DOHH2 (cell line): ENCODE results near the gene YWHAQ.

Source experiments
- H3F3A ChIP-seq: fragments of 200-600 bp; sonication (generic), shearing (Covaris generic); 2 replicates; pipeline ENCODE4 v1.6.0; 2016; ENCODE audit warnings: antibody characterized with exemption, mild to moderate bottlenecking; ENCODE audit not compliant: control insufficient read depth, insufficient read depth
- H3K27ac ChIP-seq: fragments of 200-600 bp; sonication (generic); 2 replicates; pipeline ENCODE4 v1.5.1; 2014; ENCODE audit warnings: low read depth, mild to moderate bottlenecking, low read length, moderate library complexity
- H3K27me3 ChIP-seq: fragments of 200-600 bp; sonication (generic); 2 replicates; pipeline ENCODE4 v1.6.1; 2014; ENCODE audit warnings: mild to moderate bottlenecking, low read length, mixed read lengths; ENCODE audit not compliant: control insufficient read depth
- H3K36me3 ChIP-seq: fragments of 200-600 bp; sonication (generic); 2 replicates; pipeline ENCODE4 v1.6.1; 2014; ENCODE audit warnings: mild to moderate bottlenecking, low read length, moderate library complexity, mixed read lengths; ENCODE audit not compliant: control insufficient read depth
- H3K4me1 ChIP-seq: fragments of 200-600 bp; sonication (generic); 2 replicates; pipeline ENCODE4 v1.6.1; 2014; ENCODE audit warnings: mild to moderate bottlenecking, low read length, mixed read lengths; ENCODE audit not compliant: control insufficient read depth
- H3K4me2 ChIP-seq: fragments of 200-600 bp; sonication (generic); 2 replicates; pipeline ENCODE4 v1.6.0; 2014; ENCODE audit warnings: mild to moderate bottlenecking, low read length, moderate library complexity
- H3K4me3 ChIP-seq: fragments of 200-600 bp; sonication (generic); 2 replicates; pipeline ENCODE4 v1.5.1; 2014; ENCODE audit warnings: mild to moderate bottlenecking, low read length, mixed read lengths
- H3K79me2 ChIP-seq: fragments of 200-600 bp; sonication (generic); 2 replicates; pipeline ENCODE4 v1.6.1; 2014; ENCODE audit warnings: mild to moderate bottlenecking, low read length, mixed read lengths; ENCODE audit not compliant: control insufficient read depth
- H3K9me2 ChIP-seq: fragments of 200-600 bp; sonication (generic); replicated peaks from 2 replicates; pipeline ENCODE4 v1.6.1; 2014; ENCODE audit warnings: mild to moderate bottlenecking, low read length, mixed read lengths; ENCODE audit not compliant: control insufficient read depth
- H3K9me3 ChIP-seq: fragments of 200-600 bp; sonication (generic); 2 replicates; pipeline ENCODE4 v1.6.1; 2014; ENCODE audit warnings: antibody characterized with exemption, low read length, mixed read lengths; ENCODE audit not compliant: control insufficient read depth, insufficient read depth
- H4K20me1 ChIP-seq: fragments of 200-600 bp; sonication (generic); 2 replicates; pipeline ENCODE4 v1.6.0; 2014; ENCODE audit warnings: low read depth, mild to moderate bottlenecking, antibody characterized with exemption, low read length, moderate library complexity; ENCODE audit not compliant: control insufficient read depth, insufficient read depth
- CTCF ChIP-seq: fragments of 200-600 bp; sonication (generic); IDR thresholded peaks from one replicate; pipeline ENCODE4 v1.5.1; 2014; ENCODE audit warnings: antibody characterized with exemption, mild to moderate bottlenecking, low read depth, low read length; ENCODE audit not compliant: poor library complexity, severe bottlenecking
- EZH2phosphoT487 ChIP-seq: fragments of 200-600 bp; sonication (generic); IDR thresholded peaks from 2 replicates; pipeline ENCODE4 v1.6.1; 2017; ENCODE audit warnings: borderline replicate concordance, mild to moderate bottlenecking, antibody characterized with exemption, low read length, moderate library complexity, mixed read lengths

YWHAQ gene

DNA sequence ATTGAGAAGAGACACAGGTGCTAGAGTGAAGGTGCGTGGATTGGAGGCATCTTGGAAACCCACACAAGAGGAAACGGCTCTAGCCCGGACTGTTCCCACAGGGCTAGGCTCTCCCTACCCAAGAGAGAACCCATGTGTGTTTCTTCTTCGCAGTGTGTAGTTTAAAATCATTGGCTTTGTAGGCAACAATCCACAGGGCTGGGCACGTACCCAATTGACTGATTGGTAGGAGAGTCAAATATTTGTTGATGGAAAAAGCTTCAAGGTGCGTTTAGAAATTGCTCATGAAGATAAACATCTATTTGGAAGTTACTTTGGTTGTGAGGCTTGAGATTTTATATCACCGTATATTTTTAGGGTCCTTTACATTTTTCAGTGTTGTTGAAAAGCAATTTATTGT is 13.2 kb upstream of the YWHAQ start:
- Histone ChIP-seq H3K27me3 (peaks cover 80% of the 10 kb centered on the region), H3F3A (no peaks in the 10 kb centered on the region), H4K20me1 (no peaks in the 10 kb centered on the region; the same call in 1 of the 2 replicates), H3K79me2 (no peaks in the 10 kb centered on the region), H3K4me3 (no peak overlapping the region), H3K9me3 (no peaks in the 10 kb centered on the region), H3K9me2 (no peaks in the 10 kb centered on the region), H3K36me3 (no peaks in the 10 kb centered on the region), H3K27ac (no peak overlapping the region), H3K4me1 (peaks cover 11% of the 10 kb centered on the region), H3K4me2 (no peak overlapping the region)
- TF ChIP-seq EZH2phosphoT487 (no peak), CTCF (no peak)

DNA sequence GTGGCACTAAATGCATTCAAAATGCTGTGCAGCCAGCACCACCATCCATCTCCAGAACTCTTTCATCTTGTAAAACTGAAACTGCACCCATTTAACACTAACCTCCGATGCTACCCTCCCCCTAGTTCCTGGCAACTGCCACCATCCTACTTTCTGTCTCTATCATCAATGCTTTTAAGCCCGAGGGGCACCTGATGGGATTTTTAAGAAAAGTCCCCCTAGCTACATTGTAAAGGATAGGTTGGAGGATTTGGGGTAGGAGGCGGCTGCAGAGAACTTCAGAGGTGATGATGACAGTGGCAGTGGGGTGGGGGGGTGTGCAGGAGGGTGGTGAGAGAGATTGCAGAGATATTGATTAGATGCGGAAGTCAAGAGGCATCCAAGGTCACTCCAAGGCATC is 10.8 kb upstream of the YWHAQ start:
- Histone ChIP-seq H3F3A (no peaks in the 10 kb centered on the region), H3K9me3 (no peaks in the 10 kb centered on the region), H4K20me1 (no peaks in the 10 kb centered on the region; the same call in 1 of the 2 replicates), H3K36me3 (no peaks in the 10 kb centered on the region), H3K9me2 (no peaks in the 10 kb centered on the region), H3K4me3 (no peak overlapping the region), H3K4me2 (no peak overlapping the region), H3K4me1 (peaks cover 7% of the 10 kb centered on the region), H3K27me3 (peaks cover 79% of the 10 kb centered on the region), H3K79me2 (no peaks in the 10 kb centered on the region), H3K27ac (no peak overlapping the region)
- TF ChIP-seq EZH2phosphoT487 (no peak), CTCF (no peak)

DNA sequence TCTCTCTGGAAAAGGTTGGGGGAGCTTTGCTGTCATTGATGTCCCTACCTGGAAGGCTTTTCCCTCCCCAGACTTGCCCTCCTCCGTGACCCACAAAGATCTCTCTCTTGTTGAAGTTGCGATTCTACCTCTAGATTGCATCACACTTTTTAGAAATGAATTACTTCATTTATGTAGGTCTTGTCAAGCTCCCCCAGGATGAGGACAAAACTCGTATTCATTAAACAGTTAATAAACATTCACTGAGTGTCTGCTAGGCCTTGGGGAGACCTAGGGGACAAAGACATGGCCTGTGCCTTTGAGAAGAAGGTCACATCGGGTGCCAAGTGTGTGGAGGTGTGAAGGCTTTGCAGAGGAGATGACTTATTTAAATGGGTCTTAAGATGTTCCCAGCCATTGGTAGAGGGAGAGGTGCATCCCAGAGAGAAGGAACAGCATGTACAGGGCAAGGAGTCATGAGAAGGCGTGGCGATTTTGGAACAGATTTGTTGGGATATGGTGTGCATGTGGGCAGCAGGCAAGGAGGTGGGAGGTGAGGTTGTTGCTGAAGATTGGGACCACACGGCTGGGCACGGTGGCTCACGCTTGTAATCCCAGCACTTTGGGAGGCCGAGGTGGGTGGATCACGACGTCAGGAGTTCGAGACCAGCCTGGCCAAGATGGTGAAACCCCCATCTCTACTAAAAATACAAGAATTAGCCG is 9.8 kb upstream of the YWHAQ start:
- no peak overlapping the region for H3K4me2 ChIP-seq
- no peaks in the 10 kb centered on the region for H3K36me3 ChIP-seq
- no peaks in the 10 kb centered on the region; the same call in 1 of the 2 replicates for H4K20me1 ChIP-seq
- H3K4me1 ChIP-seq = peaks cover 7% of the 10 kb centered on the region
- peaks cover 86% of the 10 kb centered on the region for H3K27me3 ChIP-seq
- no peak for TF ChIP-seq CTCF
- H3F3A ChIP-seq = no peaks in the 10 kb centered on the region
- H3K27ac ChIP-seq = no peak overlapping the region
- H3K4me3 ChIP-seq = no peak overlapping the region
- H3K79me2 ChIP-seq = no peaks in the 10 kb centered on the region
- no peaks in the 10 kb centered on the region for H3K9me2 ChIP-seq
- no peaks in the 10 kb centered on the region for H3K9me3 ChIP-seq
